ENCODE data around the gene KY.
A peak's percentile ranks its signal among the peaks of the same experiment; 100 is the strongest.

Gene KY

DNA sequence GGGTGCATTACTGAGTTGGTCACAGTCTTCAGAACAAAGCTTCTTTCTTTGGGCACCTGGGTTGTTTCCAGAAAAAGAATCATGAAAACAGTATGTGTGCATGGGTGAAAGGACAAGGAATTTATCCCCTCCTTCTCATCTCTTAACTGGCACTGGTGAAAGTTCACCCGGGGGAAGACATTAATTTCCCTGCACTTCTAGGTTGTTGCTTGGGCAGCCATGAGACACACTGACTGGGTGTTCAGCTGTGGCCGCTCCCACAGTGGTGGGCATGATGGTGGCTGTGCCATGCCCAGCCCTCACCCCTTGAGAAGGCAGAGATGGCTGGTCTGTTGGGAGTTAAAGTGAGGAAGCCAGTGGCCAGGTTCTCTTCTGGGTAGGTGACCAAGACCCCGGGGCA lies 16.6 kb upstream of the KY start:
- DNase-seq, result no peak

DNA sequence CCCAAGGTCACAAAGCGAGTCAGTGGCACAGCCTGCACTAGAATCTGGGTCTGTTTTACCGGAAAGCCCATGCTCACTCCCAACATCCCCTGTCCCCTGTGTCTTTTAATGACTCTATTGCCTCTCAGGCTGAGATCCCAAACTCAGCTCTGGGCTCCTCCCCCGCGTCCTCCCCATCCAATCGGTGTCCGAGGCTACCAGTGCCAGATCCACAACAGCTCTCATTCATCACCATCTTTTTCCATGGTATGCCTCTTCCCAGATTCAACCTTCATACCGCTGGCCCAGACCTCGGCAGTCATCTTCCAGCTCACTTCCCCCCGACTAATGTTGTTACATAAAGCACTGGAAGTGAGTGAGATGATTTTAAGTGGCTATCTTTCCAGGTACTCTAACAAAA lies 16.1 kb upstream of the KY start:
- DNase-seq, result no peak

DNA sequence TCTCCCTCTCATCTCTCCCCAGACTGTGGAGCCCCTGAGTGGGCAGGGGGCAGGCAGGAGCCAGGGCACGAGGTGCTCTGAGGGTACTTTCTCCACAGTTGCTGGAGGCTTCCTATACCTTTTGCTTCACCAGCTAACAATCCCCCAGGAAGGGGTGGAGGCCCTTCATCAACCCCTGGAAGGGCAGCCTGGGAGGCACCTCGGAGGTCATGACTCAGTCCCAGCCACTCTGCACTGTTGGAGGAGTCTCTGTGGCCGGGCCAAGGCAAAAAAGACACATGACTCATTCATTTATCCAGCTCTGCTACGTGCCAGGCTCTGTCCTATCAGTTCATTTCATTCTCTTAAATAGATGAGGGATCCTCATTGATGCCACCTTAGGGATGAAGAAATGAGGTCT lies 15.6 kb upstream of the KY start:
- DNase-seq, result no peak

DNA sequence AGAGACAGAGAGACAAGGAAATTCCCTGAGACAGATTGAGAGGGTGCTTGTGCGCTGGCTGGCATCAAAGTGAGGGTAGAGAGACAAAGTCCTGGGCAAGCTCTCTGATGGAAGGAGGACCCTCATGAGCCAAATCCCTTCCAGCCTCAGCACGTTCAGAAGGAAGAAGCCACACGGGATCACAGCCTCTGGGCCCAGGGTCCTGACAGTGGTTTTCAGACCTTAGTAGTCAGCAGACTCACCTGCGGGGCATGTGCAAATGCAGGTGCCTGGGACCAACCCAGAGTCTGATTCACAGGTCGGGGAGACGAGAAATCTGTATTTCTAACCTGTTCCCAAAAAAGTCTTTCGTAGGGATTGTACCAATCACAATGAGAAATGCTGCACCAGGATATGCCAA lies 15.2 kb upstream of the KY start:
- no peak for DNase-seq

DNA sequence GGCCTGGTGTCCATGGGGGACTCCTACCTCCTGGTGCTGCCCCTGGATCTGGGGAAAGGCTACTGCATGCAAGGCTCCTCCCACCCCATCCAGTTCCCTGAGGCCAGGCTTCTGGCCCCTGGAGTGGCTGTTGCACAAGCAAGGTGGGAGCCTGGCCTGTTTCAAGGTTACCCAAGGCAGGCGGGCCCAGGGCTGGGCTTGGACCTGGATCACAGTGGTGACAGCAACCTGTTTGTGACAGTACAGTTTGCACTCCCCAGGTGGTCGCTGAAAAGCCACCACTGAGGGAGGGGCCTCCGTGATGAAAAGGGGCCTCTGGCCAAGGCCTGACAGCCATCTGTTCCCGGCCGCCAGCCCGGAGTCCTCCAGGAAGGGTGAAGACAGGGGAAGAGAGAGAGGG lies 14.4 kb upstream of the KY start:
- DNase-seq, result no peak

DNA sequence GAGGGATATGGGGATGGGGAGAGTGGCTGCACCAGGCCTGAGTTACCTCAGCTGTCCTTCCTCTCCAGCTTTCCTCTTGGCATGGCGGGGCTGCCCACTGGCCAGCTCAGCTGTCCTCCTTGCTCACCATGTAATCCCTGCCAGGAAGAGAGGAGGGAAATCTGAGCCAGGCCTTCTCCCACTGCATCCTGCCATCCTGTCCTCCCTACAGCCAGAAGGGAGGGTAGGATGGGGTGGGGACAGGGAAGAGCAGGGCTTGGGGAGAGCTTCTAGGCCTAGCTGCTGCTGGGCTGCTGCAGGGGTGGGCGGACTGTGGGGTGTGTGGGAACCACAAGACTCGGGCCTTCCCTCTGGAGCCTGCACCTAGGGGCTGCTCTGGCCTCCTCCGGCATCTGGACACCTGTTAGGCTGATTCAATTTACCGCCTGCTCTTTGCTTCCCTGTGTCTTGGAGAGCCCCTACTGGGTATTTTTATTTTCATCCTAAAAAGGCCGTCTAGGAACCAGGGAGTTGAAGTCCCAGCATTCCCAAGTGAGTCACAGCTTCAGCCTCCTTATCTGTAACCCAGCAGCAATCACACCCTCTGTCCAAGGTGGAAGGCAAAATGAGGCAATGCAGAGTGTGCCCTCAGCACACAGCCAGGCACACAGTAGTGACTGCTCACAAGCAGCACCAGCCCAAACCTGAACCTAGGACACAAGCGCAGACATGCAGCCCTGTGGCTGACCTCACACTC lies 13.1 kb upstream of the KY start:
- DNase-seq, result no peak

DNA sequence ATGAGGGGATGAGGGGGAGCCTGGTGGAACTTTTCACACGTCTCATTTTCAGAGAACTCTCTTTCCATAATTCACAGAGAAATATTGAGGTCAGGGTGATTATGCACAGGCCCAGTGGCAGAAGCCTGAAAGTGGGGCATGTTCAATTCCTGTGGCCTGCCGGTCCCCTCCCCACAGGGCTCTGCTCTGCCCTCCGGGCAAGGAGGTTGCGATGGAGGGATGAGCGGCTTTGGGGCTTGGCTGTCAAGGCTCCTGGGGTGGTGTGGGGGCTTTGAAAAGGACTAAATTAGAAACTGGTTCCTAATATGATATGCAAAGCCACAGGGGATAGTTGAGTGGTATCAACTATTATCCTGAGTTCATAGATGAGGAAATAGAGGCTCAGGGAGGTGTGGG lies 9.2 kb upstream of the KY start:
- DNase-seq, result no peak

DNA sequence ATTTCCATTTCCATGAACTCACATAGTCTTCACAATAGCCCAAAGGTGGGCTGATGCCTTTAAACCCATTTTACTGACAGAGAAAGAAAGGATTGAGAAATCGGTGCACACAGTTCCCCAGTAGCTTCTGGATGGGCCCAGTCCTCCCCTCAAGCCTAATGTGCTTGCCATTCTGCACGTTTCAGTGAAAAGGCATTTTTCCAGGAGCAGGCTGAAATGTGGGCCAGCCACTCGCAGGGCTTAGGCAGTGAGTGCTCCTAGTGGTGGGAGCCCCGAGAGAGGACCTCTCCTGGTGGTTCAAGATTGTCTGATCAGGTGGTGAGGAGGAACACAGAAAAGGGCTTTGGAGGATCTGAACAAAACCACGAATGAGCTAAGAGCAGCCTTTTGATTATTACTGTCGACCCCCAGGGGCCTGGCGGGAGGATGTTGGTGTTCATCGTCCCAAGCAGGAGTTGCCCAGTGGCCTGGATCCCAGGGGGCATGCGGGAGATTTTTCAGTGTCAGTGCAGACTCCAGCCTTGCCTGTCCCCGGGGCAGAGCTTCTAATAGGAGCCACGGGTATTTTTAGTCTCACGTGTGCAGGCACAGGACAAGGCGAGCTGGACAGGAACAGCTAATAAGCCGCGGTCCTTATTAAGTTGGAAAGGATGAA lies 8.7 kb upstream of the KY start:
- no peak for DNase-seq

DNA sequence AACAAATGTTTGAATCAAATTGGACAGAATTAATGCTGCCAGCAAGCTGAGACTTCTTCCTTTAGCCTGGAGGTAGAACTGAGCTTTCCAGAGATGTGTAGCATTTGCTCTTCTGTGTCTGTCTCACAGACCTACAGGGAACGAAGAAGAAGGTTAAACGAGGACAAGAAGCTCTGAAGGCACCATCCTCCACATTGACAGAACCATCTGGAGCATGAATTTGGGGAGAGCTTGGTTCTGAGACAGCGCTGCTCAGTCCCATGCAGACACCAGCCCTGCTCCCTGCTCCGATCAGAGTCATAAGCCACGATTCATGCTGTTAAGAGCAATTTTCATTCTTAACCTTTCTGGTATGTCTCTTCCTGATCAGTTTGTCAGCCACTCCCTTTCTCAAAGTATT lies 7.7 kb upstream of the KY start:
- DNase-seq, result no peak

DNA sequence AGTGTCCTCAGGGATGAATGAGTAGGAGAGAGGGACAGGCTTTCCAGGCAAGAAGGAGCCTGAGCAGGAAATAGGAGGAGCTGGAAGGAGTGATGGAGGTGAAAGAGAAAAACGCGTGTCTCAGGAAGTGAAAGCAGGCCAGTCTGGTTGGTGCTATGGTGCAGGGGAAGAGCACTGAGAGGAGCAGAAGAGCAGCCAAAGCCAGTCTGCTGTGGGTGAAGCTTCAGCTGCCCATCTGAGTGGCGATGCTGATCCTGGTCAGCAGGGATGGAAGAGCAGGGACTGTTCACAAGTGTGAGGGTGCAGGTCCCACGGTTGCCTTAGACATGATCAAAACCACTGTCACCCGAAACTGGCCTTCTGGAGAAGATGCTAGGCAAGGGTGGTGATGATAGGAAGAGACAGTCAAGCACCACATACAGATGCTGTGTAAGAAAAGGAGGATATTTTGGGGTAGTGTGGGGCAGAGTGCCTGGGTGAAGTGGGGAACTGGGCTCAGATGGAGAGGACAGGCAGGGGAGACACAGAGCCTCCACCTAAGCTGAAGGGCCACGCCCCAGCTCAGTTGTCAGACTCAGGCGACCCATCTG lies 5.5 kb upstream of the KY start:
- no peak for DNase-seq

DNA sequence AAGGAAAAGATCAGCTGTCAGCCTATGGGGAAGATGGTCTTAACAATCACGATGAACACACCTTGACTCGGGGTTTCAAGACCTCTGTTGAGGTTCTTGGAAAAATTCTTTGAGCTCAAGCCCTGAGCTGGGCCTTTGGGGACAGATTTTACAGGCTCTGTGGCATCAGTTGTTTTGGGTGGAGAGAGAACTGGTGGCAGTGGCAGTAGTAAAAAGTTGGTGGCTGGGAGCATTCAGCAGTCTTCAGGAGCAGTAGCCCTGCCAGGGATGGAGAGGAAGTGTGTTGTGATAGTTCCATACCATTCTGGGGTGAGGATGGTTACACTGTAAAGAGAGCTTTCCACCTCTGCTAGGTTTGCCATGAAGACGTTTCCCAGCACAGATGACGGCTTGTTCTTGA lies 4.9 kb upstream of the KY start:
- DNase-seq, result no peak

DNA sequence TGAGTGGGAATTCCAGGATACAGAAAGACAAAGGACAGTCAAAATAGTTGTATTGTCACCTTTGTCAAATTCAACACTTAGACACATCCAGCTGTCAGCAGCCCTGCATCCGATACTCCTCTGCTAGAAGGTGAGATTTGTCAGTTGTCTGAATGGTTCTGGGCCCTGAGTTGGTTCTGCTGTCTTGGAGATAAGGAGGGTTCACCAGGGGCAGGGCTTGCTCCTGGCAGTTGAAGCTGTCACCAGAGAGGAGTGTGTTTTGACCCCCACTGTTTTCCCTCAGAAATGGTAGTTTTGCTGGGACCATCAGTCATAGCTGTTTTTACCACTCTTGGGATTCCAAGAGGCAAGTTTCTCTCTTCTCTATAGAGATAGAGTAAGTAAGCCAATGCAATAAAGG lies 3.2 kb upstream of the KY start:
- DNase-seq, result no peak

DNA sequence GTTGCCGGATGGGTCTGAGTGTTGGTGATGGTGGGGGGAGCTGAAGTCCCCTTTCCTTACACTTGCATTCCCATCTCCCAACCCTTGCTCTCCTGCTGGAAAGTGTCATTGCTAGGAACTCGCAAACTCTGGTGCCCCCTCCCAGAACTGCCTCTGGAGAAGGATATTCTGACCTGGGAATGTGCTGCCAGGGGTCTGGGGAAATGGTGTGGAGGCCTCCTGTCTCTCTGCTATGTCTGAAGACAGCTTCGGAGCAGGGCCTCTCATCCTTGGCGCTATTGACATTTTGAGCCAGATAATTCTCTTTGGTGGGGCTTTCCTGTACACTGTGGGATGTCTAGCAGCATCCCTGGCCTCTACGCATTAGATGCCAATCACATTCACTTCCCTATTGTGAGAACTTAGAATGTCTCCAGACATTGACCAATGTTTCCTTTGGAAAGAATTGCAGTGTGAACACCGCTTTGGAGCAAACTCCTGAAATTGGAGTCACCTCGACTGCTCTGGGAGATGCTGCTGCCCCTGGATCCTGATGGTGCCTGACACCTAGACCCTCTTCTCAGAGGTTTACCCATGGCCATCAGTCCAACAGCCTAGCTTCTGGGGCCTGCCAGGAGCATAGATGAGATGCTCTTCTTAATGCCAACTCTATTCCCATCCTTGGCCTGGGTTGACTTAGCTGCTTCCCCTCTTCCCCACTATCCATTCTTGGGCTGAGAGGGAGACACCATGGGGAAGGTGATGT lies 2.2 kb upstream of the KY start:
- DNase-seq, result no peak

DNA sequence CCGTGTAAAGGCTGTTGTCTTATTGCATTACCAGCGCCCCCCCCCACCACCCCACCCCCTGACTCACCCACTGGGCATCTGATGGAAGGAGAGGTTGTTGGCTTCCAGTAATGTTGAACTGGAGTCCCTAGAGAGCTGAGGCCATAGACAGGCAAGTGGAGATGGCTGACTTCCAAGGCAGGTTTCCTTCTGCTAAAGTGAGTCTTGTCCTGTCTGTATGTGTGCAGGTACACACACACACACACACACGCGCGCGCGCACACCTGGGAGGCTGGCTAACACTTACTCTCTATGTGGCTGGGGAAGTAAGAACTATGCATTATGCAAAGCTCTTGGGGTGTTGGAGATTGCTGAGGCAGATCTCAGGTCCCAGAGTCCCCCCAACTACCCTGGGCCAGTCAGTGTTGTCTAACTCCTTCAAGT lies 1.6 kb upstream of the KY start:
- no peak for DNase-seq

DNA sequence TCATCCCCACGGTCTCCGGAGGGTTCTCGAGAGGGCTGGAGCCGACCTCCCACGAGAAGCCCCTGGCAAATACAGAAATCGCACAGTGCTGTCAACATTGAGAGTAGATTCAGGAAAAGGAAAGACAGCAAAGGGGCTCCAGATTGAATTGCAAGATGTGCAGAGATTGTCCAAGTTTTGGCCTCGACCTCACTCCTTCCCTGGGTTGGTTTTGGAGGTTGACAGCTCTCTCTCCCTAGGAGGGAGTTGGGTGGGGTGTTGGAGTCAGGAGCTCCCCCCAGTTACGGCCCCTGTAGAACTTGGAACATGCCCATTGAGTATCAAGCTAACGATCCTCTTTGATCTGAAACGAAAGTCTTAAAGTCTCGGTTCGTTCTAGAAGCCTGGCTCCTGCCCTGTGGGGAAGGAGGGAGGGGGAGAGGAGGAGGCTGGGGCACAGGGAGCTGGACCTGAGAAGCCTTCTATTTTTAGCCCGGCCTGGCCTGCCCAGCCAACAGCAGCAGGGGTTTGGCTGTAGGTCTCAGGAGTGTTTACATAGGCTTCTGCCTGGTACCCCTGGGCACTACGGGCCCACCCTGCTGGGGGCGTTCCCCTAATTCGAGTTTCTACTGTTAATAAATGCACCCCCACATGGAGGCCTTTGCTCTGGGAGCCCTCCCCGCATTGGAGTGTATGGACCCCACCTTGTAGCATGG lies 672 bp upstream of the KY start:
- DNase-seq, result no peak

DNA sequence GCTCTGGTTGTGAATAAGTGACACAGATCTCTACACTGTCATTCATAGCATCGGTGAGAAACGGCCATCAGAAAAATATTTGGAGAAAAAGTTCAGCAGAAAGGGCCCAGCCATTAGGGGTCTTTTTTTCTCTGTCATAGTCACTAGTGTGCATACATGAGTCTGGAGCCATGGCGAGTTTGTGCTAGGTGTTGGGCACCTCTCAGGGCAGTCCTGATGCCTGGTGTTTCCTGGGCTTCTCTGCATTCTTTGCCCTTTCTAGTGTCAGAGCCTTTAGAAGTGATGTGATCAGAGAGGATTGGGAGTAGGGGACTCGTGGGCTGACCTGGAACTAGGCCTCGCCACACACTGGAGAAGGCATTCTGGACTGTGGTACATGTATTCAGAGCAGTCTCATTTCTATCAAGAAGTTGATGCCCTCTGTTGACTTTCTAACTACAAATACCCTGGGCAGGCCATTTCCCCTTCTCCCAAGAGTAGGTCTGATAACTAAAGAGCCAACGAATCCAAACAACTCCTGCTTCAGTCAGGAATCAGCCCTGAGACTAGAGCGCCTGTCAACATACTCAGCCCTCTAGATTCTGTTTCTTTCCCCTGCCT lies 1.6 kb downstream of the KY start:
- DNase-seq, result no peak

DNA sequence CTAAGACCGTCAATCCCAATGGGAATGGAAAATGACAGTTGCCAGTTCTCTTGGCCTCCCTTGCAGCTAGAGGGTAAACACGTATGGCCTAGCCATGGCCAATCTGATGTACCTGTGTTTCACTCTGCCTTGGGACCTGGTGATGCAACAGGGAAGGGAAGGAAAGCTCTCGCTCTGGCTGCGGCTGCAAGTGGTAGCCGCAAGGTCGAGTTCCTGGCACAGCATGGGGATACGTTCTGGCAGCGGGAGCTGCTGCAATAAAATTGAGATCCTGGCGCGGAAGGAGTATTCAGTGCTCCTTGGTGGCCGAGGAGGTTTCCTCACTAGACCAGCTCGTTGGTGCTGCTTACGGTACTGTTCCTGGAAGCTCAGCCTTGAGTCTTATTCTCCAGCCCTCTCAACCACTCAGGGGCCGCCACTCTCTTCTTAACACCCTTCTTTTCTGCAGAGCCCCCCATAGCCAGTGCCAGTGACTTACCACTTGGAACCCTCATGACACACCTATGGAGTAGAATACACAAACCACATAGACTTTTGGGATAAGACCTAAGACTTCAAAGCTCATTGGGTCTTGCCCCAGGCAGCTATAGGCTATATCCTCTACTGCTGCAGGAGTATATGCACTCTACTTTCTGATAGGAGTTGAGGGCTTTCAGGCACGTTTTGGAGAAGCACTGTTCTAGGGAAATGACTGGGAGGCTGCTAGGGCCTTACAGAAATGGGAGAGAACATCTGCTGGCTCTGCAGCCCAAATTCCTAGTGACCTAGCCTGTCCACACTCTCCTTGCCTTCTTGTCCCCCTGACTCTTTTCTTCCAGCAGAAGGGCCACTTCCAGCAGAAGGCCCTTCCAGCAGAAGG lies 2.7 kb downstream of the KY start:
- no peak for DNase-seq

DNA sequence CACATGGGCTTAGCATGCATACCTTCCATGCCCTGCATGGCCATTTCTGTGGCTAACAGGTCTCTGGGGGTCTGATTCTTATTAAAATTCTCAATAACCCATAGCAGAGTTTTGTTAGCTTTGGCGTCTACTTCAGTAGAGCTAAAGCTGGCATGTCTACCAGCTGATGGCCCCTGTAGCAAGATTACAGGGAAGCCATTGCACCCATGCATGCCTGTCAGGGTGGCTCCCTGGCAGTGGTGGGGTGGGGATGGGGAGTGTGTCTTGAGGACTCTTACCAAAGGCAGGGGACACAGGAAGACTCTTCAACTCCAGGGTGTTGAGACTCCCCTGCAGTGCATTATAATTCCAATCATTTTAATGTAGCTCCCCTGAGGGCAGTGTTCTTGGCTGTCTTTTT lies 4.7 kb downstream of the KY start:
- DNase-seq, result no peak

DNA sequence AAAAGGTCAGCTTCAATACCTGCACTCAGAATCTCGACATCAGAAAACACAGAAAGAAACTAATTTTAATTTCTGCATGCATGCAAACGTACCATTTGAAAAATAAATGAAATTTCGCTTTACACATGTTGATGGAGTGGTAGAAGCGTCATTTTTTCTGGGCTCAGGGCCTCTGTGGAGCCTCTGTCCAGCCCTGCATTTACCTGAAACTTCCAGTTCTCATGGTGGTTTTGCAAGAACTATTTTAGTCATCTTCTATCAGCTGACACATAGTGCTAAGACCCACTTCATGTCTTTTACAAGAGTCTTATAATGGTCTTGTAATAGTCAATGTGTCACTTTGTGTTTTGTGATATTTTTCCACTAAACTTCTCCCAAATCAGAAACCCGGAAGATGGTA lies 5.3 kb downstream of the KY start:
- no peak for DNase-seq

DNA sequence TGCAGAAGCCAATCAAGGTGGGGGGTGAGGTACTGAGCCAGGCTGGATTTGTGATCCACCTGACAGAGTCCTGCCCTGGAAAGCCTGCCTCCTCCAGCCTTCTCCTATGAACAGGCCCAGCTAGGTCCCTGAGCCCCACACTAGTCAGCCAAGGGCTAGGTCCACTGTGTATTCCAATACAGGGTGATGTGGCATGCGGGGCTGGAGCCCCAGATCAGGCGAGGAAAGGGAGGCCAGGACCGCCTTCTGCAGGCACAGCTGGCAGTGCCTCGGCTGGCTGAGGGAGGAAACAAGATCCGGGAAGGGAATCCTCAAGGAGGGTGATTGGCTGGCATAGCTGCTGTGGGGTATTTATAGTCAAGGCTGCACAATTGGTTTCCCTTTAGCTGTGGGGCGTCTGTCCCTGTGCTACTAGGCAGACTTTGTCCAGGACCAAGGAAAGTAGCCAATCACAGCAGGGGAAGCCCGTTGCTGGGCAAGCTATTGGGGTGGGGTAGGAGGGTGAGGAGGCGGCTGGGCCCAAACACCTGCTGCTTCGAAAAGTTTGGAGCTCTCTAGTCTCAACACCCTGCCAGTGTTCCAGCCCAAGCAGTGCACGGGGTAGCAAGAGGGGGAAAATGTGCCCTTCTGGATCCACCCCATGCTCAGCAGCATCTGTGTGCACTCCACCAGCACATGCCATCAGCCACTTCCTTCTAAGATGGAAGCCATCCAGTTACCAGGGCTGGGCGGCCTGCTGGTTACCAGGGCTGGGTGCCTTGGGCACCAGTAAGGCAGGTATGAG lies 5.9 kb downstream of the KY start:
- DNase-seq, result peak in 1 of 2 experiments; percentile 2

DNA sequence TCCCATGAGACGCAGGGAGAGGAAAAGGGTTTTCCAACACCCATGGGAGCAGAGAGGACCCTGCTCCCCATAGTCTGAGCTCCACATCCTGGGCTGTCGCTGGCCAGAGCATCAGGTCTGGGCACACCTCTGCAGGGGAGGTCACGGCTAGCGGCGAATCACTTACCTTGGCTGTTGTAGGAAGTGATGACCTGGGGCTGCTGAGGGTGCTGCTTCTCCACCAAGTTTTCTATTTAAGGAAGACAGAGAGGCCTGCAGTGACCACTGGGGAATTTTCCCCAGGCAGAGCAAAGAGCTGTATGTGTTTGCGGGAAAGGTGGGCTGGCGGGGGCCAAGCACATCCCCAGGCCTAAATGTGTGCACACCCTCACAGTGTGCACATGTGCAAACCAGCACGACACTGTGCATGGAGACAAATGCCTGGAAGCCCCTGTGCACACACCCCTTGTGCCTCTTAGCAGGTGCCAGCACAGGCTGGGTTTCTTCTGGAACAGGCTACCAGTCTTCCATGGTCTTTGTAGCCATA lies 7.6 kb downstream of the KY start:
- DNase-seq, result no peak

Data from Kasumi-1 (cell line).